Measurements from ENCODE around the gene CBFA2T3.
"Not testable (repeated sequence)": the region's sequence is repeated elsewhere in the genome, so short reads cannot be mapped to it uniquely, and the experiment has no call there.

Gene CBFA2T3

GRCh38 chr16:88977018-88977811 is at the start of gene CBFA2T3:
TSS of gene CBFA2T3 (minus strand) at chr16:88977207. CDS start at chr16:88976807, 400 bp downstream.
- no peak for DNase-seq (ENCODE audit: low read depth)

DNA sequence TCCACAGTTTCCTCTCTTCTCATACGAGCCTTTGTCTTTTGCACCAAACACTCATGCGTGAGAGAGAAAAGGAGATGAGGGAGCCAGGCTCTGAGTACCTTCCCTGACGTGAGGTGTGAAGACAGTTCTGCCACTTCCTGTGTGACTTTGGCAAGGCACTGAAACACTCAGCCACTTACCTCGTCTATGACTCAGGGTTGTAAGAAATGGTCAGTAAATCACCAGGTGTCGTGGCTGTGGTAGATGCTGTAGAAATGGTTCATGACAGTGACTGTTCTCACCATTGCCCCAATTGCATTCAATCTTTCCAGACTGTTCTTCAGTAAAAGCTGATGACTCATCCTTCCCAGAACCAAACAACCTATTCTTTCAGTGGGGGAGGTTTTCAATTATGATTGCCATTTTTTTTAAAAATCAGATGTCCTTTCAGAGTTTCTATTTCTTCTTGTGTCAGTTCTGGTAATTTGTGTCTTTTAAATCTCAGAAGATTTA is 49.2 kb upstream of the CBFA2T3 start:
- peak; percentile 39 for DNase-seq (ENCODE audit: low read depth)

DNA sequence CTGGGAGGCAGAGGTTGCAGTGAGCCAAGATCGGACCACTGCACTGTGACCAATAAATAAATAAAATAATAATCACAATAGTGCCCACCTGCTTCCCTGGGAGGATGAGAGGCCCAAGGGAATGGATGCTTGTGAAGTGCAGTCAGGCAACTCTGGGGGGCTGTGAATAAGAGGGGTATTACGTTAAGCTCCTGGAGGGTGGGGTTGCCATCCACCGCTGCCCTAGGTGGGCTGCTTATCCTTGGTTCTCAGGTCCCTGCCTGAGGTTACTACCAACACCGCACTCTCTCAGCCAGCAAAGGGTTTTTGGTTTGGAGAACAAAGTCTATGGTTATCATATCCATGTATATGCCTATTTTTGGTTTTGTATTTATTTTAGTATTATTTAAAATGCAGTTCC is 48.6 kb upstream of the CBFA2T3 start:
- no peak for DNase-seq (ENCODE audit: low read depth)

DNA sequence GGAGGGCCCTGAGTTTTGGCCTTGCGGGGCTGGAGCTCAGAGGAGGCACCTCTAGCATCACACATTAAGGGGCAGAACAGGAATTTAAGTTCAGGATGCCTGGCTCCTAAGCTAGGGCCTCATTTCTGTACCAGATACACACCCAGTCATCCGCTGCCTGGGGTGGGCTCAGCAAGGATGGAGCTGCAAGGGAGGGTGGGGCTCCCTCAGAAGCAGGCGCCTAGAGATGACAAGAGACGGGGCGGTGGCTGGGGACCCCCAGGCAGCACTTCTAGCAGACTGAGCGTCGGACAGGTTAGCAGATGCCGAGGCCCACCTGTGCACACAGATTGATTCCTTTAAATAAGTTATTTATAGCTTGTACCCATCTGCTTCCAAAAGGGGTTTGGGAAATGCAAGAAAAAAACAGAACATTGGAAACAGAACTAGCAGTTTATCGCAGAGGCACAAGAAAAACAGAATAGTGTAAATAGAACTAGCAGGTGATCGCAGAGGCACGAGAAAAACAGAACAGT is 47.6 kb upstream of the CBFA2T3 start:
- DNase-seq (ENCODE audit: low read depth) = no peak

GRCh38 chr16:89023621-89024511 is 46.9 kb upstream of the CBFA2T3 start:
- DNase-seq (ENCODE audit: low read depth) = no peak

DNA sequence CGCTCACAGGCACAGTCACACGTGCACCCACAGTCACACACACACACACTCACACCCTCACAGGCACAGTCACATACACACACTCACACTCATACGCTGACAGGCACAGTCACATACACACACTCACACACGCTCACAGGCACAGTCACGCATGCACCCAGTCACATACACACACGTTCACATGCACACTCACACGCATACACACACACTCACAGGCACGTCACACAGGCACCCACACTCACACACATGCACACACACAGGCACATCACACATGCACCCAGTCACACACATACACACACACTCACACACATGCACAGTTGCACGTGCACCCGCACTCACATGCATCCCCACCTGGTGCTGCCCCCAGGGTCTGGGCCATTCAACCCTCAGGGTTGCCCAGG is 46.1 kb upstream of the CBFA2T3 start:
- DNase-seq (ENCODE audit: low read depth) = no peak

GRCh38 chr16:89022051-89022836 is 45.2 kb upstream of the CBFA2T3 start:
- no peak for DNase-seq (ENCODE audit: low read depth)

- no peak for DNase-seq (ENCODE audit: low read depth)
Observed at GRCh38 chr16:89020925-89021595, 44.1 kb upstream of the CBFA2T3 start.

DNA sequence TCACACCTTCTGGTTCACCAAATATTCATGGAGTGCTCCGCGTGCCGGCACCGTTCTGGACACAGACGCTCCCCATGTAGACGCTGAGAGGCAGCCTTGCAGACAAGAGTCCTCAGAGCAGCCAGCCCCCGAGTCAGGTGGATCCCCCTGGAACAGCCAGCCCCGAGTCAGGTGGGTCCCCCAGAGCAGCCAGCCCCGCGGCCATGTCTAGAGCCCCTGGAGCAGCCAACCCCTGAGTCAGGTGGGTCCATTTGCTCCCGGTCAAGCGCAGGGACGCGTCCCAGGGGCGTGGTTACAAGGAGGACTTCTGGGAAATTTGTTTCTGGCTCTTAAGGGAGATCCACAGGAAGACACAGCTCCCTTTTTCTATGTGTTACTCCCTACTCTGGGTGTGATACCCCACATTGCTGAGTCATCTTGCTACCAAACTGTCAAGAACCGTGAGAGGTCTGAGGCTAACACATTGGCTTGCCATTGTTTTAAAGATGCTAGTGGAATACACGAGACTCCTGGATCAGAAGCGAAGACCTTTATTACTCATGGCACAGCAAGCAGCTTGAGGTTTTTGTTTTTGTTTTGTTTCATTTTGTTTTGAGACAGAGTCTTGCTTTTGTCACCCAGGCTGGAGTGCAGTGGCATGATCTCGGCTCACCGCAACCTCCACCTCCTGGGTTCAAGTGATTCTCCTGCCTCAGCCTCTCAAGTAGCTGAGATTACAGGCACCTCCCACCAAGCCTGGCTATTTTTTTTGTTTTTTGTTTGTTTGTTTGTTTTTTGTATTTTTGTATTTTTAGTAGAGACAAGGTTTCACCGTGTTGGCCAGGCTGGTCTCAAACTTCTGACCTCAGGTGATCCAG is 43.3 kb upstream of the CBFA2T3 start:
- no peak for DNase-seq (ENCODE audit: low read depth)

GRCh38 chr16:89019511-89019910 is 42.5 kb upstream of the CBFA2T3 start:
- DNase-seq (ENCODE audit: low read depth) = no peak

DNA sequence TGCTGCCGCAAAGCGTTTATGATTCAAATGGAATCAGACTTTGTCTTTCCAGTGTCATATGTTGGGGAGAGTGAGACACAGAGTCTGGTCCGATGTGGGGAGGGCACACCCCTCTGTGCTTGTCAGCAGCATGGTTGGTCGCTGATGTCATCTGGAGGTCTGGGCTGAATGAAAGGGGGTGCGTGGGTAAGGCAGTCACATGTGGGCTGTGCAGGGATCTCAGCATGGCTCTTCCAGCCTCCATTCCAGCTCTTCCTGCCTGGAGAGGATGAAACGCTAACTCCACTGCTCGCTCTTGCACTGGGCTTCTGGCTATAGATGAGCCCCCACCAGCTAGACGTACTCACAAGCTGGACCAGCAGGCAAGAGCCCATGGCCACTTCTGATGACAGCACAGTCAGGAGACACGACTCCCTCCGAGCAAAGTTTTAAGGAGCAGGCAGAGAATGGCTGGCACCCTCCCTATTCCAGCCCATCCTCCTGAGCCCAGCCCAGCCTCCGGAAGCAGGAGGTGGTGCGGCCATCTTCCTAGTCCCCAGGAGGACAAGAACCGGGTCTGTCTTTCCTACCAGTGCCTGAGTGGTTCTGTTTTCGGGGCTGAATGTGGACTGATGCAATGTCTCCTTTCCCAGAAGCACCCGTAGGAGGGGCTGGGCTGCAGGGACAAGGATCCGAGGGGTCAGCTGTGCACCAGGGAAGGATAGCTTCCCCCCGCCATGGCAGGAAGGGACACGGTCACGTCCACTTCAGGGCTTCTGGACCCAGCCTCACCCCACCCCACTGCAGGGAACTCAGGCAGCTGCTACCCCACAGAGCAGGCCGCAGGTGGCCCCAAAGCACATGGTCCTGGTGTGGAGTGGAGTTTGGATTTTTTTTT is 41.5 kb upstream of the CBFA2T3 start:
- DNase-seq (ENCODE audit: low read depth) = no peak

- no peak for DNase-seq (ENCODE audit: low read depth)
Observed at GRCh38 chr16:89017543-89018281, 40.7 kb upstream of the CBFA2T3 start.

- DNase-seq (ENCODE audit: low read depth) = not testable (repeated sequence)
Observed at GRCh38 chr16:89016561-89016960, 39.6 kb upstream of the CBFA2T3 start.

- no peak for DNase-seq (ENCODE audit: low read depth)
Observed at GRCh38 chr16:89015271-89015859, 38.4 kb upstream of the CBFA2T3 start.

GRCh38 chr16:89014403-89015230 is 37.6 kb upstream of the CBFA2T3 start:
- DNase-seq (ENCODE audit: low read depth) = no peak

DNA sequence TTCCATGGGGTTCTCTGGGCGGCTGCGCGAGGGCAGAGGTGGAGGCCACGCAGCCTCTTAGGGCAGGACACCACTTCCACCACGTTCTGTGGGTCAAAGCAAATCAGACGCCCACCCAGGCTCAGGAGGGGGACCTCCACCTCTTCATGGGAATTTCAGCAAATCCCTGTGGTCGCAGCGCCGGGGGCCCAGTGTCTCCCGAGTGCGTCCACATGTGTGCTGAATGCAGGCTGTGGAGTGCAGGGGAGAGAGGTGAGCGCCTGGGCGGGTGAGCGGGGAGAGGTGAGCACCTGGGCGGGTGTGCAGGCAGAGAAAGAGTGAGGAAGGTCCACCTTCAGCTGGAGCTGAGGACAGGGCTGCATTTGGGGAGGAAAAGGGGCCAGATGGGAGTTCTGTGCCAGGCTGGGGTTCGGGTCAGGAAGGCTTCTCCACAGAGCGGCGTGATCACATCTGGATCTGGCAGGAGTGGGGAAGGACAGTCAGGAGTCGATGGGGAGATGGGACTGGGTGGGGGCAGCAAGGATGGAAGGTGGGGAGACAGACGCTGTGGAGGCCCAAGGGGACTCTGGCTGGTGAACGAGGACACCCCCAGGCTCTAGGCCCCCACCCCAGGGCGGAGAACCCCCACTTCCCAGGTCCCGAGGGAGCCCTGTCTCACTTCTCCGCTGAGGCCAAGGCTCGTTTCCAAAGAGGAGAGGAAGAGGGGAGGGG is 36.8 kb upstream of the CBFA2T3 start:
- DNase-seq (ENCODE audit: low read depth) = no peak

DNA sequence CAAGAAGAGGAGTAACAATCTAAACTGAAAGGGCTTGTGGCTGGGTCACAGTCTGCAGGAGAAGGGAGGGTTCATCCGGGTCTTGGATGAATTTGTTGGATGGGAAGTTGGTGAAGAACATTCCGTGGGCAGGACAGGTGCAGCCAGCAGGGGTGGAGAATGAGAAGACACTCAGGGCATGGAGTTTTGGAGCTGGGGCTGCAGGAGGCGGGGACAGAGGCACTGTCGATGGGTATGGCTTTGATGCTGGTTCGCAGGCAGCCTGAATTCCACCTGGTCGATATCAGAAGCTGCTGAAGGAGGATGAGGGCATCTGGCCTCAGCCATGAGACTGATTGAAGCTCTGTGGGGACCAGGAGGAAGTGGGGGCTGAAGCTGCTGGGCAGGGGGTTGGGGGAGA is 36.1 kb upstream of the CBFA2T3 start:
- DNase-seq (ENCODE audit: low read depth) = no peak
